GM23248 (cell line): ENCODE data around the gene OR6C76. TPM values are rescaled to one million over a fixed set of nuclear protein-coding genes. Genes with fewer than 3 reads are reported as not detected.

Experiments used
- DNase-seq: peaks from one replicate; pipeline ENCODE4 v3.0.0-alpha.2; 2015
- H2AFZ ChIP-seq: fragments of 200-600 bp; sonication (generic); 2 replicates; pipeline ENCODE4 v1.6.1; 2016; ENCODE audit warnings: antibody characterized with exemption
- H3F3A ChIP-seq: fragments of 200-600 bp; sonication (generic); 2 replicates; pipeline ENCODE4 v1.6.1; 2016; ENCODE audit warnings: mild to moderate bottlenecking, antibody characterized with exemption, mixed run types; ENCODE audit not compliant: insufficient read depth
- H3K27ac ChIP-seq: fragments of 200-600 bp; sonication (generic); 2 replicates; pipeline ENCODE4 v1.5.1; 2016; ENCODE audit warnings: mild to moderate bottlenecking
- H3K27me3 ChIP-seq: fragments of 200-600 bp; sonication (generic); replicated peaks from 2 replicates; pipeline ENCODE4 v1.6.1; 2016; ENCODE audit warnings: mild to moderate bottlenecking; ENCODE audit not compliant: insufficient read depth
- H3K36me3 ChIP-seq: fragments of 200-600 bp; sonication (generic); 2 replicates; pipeline ENCODE4 v1.6.1; 2016; ENCODE audit warnings: low read depth, mild to moderate bottlenecking
- H3K4me1 ChIP-seq: fragments of 200-600 bp; sonication (generic); 2 replicates; pipeline ENCODE4 v1.6.1; 2016; ENCODE audit warnings: mild to moderate bottlenecking; ENCODE audit not compliant: insufficient read depth
- H3K4me2 ChIP-seq: fragments of 200-600 bp; sonication (generic); one replicate; pipeline ENCODE4 v1.6.1; 2016; ENCODE audit warnings: mild to moderate bottlenecking; ENCODE audit not compliant: unreplicated experiment
- H3K4me3 ChIP-seq: fragments of 200-600 bp; sonication (generic); 2 replicates; pipeline ENCODE4 v1.5.1; 2016; ENCODE audit warnings: mild to moderate bottlenecking
- H3K79me2 ChIP-seq: fragments of 200-600 bp; sonication (generic); 2 replicates; pipeline ENCODE4 v1.6.1; 2016; ENCODE audit warnings: mild to moderate bottlenecking; ENCODE audit not compliant: insufficient read depth
- H3K9ac ChIP-seq: fragments of 200-600 bp; sonication (generic); 2 replicates; pipeline ENCODE4 v1.6.1; 2016; ENCODE audit warnings: mild to moderate bottlenecking
- H3K9me2 ChIP-seq: fragments of 200-600 bp; sonication (generic); 2 replicates; pipeline ENCODE4 v1.6.1; 2016; ENCODE audit warnings: mixed run types, mild to moderate bottlenecking, moderate library complexity; ENCODE audit not compliant: insufficient read depth
- H3K9me3 ChIP-seq: fragments of 200-600 bp; sonication (generic); one replicate; pipeline ENCODE4 v1.6.1; 2017; ENCODE audit warnings: low read depth
- H4K20me1 ChIP-seq: fragments of 200-600 bp; sonication (generic); 2 replicates; pipeline ENCODE4 v1.6.0; 2016; ENCODE audit not compliant: insufficient read depth
- EZH2 ChIP-seq: fragments of 200-600 bp; sonication (generic); IDR thresholded peaks from 2 replicates; pipeline ENCODE4 v1.6.1; 2018; ENCODE audit warnings: antibody characterized with exemption, mild to moderate bottlenecking; ENCODE audit not compliant: insufficient read depth, poor library complexity, severe bottlenecking
- EZH2phosphoT487 ChIP-seq: fragments of 200-600 bp; sonication (generic); IDR thresholded peaks from 2 replicates; pipeline ENCODE4 v1.6.1; 2018; ENCODE audit warnings: antibody characterized with exemption, moderate library complexity, mild to moderate bottlenecking, low read depth; ENCODE audit not compliant: insufficient read depth
- WGBS, 2 experiments: methylation state at CpG; one replicate each; pipeline ENCODE4 v1.1.6; 2015 to 2017; ENCODE audit warnings: low lambda C conversion rate in 2 of 2, low coverage in 1 of 2; ENCODE audit errors: missing lambda C conversion rate in 2 of 2; 5-methylcytosine and 5-hydroxymethylcytosine counted together
- in situ Hi-C: fragments of 300-500 bp; cut with MboI; formaldehyde crosslinking; loops from 2 replicates; pipeline ENCODE4 v1.15.0; 2020
- polyA plus RNA-seq: library from polyadenylated mRNA; unstranded; fragments of >200 nt; fragmentation: Nextera tagmentation; extraction: Ambion mirVana; gene quantifications from 2 replicates; pipeline ENCODE4 v1.2.1, GENCODE V29; 2016
- total RNA-seq: library from RNA; depleted of rRNA; stranded (reverse); fragments of >200 nt; shearing (Covaris generic); gene quantifications from 2 replicates; pipeline ENCODE4 v1.2.3, GENCODE V29; 2014; rRNA removed

Gene OR6C76
- total and polyA plus RNA-seq, 2 experiments from 2014 or later, result not detected

GRCh38 chr12:55467836-55468235 is 41.8 kb downstream of the OR6C76 start:
- H3K79me2 ChIP-seq, result no peaks in the 10 kb centered on the region
- WGBS, 2 experiments, result 2 to 5% methylated on average over 2 of the region's 2 CpGs
- no peaks in the 10 kb centered on the region for H4K20me1 ChIP-seq
- no peak overlapping the region for H3K27ac ChIP-seq
- H2AFZ ChIP-seq, result no peak overlapping the region
- in situ Hi-C loops, result no loop called here
- no peaks in the 10 kb centered on the region for H3K9me2 ChIP-seq
- no peak overlapping the region for H3K4me2 ChIP-seq
- H3K4me1 ChIP-seq, result no peaks in the 10 kb centered on the region
- DNase-seq, result no peak
- H3K4me3 ChIP-seq, result no peak overlapping the region
- H3K9ac ChIP-seq, result no peak overlapping the region
- no peaks in the 10 kb centered on the region for H3K27me3 ChIP-seq
- no peaks in the 10 kb centered on the region for H3K36me3 ChIP-seq
- H3K9me3 ChIP-seq, result no peaks in the 10 kb centered on the region
- H3F3A ChIP-seq, result no peaks in the 10 kb centered on the region
- TF ChIP-seq EZH2 (no peak), EZH2phosphoT487 (no peak)

GRCh38 chr12:55469291-55469690 is 43.2 kb downstream of the OR6C76 start:
- Histone ChIP-seq H3K27me3 (no peaks in the 10 kb centered on the region), H3K79me2 (no peaks in the 10 kb centered on the region), H3K9me2 (no peaks in the 10 kb centered on the region), H3K36me3 (no peaks in the 10 kb centered on the region), H3K9ac (no peak overlapping the region), H3K4me3 (no peak overlapping the region), H3K27ac (no peak overlapping the region), H2AFZ (no peak overlapping the region), H3K9me3 (no peaks in the 10 kb centered on the region), H3K4me2 (no peak overlapping the region), H4K20me1 (no peaks in the 10 kb centered on the region), H3K4me1 (no peaks in the 10 kb centered on the region), H3F3A (no peaks in the 10 kb centered on the region)
- DNase-seq, result no peak
- no peak for TF ChIP-seq EZH2
- TF ChIP-seq EZH2phosphoT487, result no peak
- 13 to 16% methylated on average over 2 of the region's 2 CpGs for WGBS, 2 experiments
- in situ Hi-C loops, result no loop called here

- Histone ChIP-seq H3K9me3 (no peaks in the 10 kb centered on the region), H3K4me3 (no peak within 1 kb of the TSS)
- 13 to 23% methylated on average over 3 of the region's 3 CpGs for WGBS, 2 experiments
These were observed 44.2 kb downstream of the OR6C76 start, which contains the start of gene OR6C70 for GRCh38 chr12:55470088-55470829. OR6C70 (minus strand) TSS chr12:55470138; CDS start chr12:55470138, 0 bp downstream.

GRCh38 chr12:55472264-55472663 is 46.2 kb downstream of the OR6C76 start:
- no peaks in the 10 kb centered on the region for H3K9me2 ChIP-seq
- no peak for DNase-seq

More at GRCh38 chr12:55470088-55470829, 44.2 kb downstream of the OR6C76 start, which contains the start of gene OR6C70:
- TF ChIP-seq EZH2 (no peak), EZH2phosphoT487 (no peak)
- H3K36me3 ChIP-seq, result no peaks in the 10 kb centered on the region
- no peaks in the 10 kb centered on the region for H3K27me3 ChIP-seq
- no peak within 1 kb of the TSS for H3K27ac ChIP-seq
- H2AFZ ChIP-seq, result no peak within 1 kb of the TSS
- H4K20me1 ChIP-seq, result no peaks in the 10 kb centered on the region
- no peaks in the 10 kb centered on the region for H3K79me2 ChIP-seq
- in situ Hi-C loops, result no loop called here
- no peak within 1 kb of the TSS for H3K9ac ChIP-seq
- H3K4me2 ChIP-seq, result no peak within 1 kb of the TSS
- no peaks in the 10 kb centered on the region for H3K4me1 ChIP-seq
- H3K9me2 ChIP-seq, result no peaks in the 10 kb centered on the region
- peak; percentile 6 for DNase-seq
- no peaks in the 10 kb centered on the region for H3F3A ChIP-seq

More at GRCh38 chr12:55472264-55472663, 46.2 kb downstream of the OR6C76 start:
- Histone ChIP-seq H3K9me3 (peaks cover 3% of the 10 kb centered on the region), H3K79me2 (no peaks in the 10 kb centered on the region), H3K27ac (no peak overlapping the region), H3K9ac (no peak overlapping the region), H2AFZ (no peak overlapping the region), H4K20me1 (no peaks in the 10 kb centered on the region), H3K4me3 (no peak overlapping the region), H3K4me1 (no peaks in the 10 kb centered on the region), H3K27me3 (no peaks in the 10 kb centered on the region), H3K4me2 (no peak overlapping the region), H3F3A (no peaks in the 10 kb centered on the region), H3K36me3 (no peaks in the 10 kb centered on the region)
- TF ChIP-seq EZH2 (no peak), EZH2phosphoT487 (no peak)
- 7 to 23% methylated on average over 1 of the region's 1 CpG for WGBS, 2 experiments
- in situ Hi-C loops, result no loop called here

Other genes starting within 250 kb of the OR6C76 start
- gene OR10A7, start 205.2 kb upstream of the OR6C76 start, total RNA-seq, result not detected in 2 replicates
- gene OR10A7, start 205.2 kb upstream of the OR6C76 start, polyA plus RNA-seq, result not detected in 2 replicates
- gene OR6C74, start 181.6 kb upstream of the OR6C76 start, total RNA-seq, result not detected in 2 replicates
- gene OR6C74, start 181.6 kb upstream of the OR6C76 start, polyA plus RNA-seq, result not detected in 2 replicates
- gene OR6C6, start 129.7 kb upstream of the OR6C76 start, total RNA-seq, result not detected in 2 replicates
- gene OR6C6, start 129.7 kb upstream of the OR6C76 start, polyA plus RNA-seq, result not detected in 2 replicates
- not detected in 2 replicates for gene OR6C1, start 111.9 kb upstream of the OR6C76 start, total RNA-seq
- gene OR6C1, start 111.9 kb upstream of the OR6C76 start, polyA plus RNA-seq, result not detected in 2 replicates
- not detected in 2 replicates for gene OR6C3, start 95.5 kb upstream of the OR6C76 start, total RNA-seq
- not detected in 2 replicates for gene OR6C3, start 95.5 kb upstream of the OR6C76 start, polyA plus RNA-seq
- not detected in 2 replicates for gene OR6C75, start 63.3 kb upstream of the OR6C76 start, total RNA-seq
- gene OR6C75, start 63.3 kb upstream of the OR6C76 start, polyA plus RNA-seq, result not detected in 2 replicates
- gene OR6C65, start 25.7 kb upstream of the OR6C76 start, total RNA-seq, result not detected in 2 replicates
- not detected in 2 replicates for gene OR6C65, start 25.7 kb upstream of the OR6C76 start, polyA plus RNA-seq
- gene OR6C2, start 17.8 kb downstream of the OR6C76 start, total RNA-seq, result not detected in 2 replicates
- gene OR6C2, start 17.8 kb downstream of the OR6C76 start, polyA plus RNA-seq, result not detected in 2 replicates
- not detected in 2 replicates for gene OR6C70, start 43.9 kb downstream of the OR6C76 start, total RNA-seq
- gene OR6C70, start 43.9 kb downstream of the OR6C76 start, polyA plus RNA-seq, result not detected in 2 replicates
- gene OR6C68, start 66.1 kb downstream of the OR6C76 start, total RNA-seq, result not detected in 2 replicates
- gene OR6C68, start 66.1 kb downstream of the OR6C76 start, polyA plus RNA-seq, result not detected in 2 replicates
- not detected in 2 replicates for gene OR6C4, start 123.3 kb downstream of the OR6C76 start, total RNA-seq
- not detected in 2 replicates for gene OR6C4, start 123.3 kb downstream of the OR6C76 start, polyA plus RNA-seq
- not detected in 2 replicates for gene OR2AP1, start 146.2 kb downstream of the OR6C76 start, total RNA-seq
- gene OR2AP1, start 146.2 kb downstream of the OR6C76 start, polyA plus RNA-seq, result not detected in 2 replicates
- gene OR10P1, start 210.6 kb downstream of the OR6C76 start, total RNA-seq, result not detected in 2 replicates
- not detected in 2 replicates for gene OR10P1, start 210.6 kb downstream of the OR6C76 start, polyA plus RNA-seq